ENCODE data around the gene PRICKLE2.

The PRICKLE2 gene

DNA sequence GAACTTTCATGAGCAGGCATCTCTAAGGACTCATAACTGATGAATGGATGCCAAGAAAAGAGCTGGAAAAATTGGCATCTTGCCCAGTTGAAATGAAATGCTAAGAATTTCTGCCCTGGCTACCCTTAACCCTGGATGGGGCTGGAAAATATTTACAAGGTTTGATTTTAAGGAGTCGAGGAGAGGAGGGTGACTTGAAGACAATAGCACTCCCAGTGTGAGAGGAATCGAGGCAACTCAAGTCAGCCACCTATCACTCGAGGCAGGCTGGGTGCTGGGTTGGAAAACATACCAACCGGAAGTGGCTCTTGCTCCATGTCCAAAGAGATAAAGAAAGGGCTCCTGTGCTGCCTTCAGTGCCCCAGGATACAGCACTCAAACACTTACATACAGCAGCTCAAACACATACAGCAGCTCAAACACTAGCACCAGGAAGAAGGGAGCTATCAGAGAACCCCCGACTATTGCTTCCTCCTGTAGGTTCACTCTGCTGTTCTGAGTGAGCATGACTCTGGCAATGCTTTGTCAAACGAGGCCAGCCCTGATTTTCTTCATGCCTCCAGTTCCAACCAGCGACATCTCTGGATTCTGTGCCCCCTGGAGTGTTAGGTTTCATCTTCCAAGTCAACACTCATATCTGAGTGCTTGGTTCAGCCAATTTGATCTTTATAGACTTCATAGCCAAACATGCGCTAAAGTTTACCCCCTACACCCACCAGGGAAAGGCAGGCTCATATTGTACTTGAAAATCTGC is 4.9 kb downstream of the PRICKLE2 start:
- no peak for TF ChIP-seq ZFX (IDR thresholded peaks at IDR 0.05; ENCODE audit: borderline replicate concordance)
- TF ChIP-seq, protein P1, sequence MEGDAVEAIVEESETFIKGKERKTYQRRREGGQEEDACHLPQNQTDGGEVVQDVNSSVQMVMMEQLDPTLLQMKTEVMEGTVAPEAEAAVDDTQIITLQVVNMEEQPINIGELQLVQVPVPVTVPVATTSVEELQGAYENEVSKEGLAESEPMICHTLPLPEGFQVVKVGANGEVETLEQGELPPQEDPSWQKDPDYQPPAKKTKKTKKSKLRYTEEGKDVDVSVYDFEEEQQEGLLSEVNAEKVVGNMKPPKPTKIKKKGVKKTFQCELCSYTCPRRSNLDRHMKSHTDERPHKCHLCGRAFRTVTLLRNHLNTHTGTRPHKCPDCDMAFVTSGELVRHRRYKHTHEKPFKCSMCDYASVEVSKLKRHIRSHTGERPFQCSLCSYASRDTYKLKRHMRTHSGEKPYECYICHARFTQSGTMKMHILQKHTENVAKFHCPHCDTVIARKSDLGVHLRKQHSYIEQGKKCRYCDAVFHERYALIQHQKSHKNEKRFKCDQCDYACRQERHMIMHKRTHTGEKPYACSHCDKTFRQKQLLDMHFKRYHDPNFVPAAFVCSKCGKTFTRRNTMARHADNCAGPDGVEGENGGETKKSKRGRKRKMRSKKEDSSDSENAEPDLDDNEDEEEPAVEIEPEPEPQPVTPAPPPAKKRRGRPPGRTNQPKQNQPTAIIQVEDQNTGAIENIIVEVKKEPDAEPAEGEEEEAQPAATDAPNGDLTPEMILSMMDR (IDR thresholded peaks at IDR 0.05): no peak
- no peak overlapping the region for H3K27ac ChIP-seq

DNA sequence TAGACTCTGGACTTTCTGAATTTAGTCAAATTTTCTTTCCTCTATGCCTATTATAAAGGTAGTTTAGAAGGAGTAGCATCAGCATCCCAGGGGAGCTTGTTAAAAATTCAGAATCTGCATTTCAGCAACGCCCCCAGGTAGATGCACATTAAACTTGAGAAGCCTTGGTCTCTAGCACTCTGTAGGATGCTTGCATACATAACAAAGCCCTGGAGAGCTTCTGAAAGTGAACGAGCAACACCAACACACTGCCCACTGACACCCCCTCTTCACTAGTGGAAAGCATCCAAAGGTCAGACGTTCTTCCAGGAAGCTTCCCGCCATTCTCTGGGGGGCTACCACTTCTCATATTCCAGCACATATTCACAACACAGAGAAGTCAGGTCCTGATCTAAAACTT is 6.5 kb downstream of the PRICKLE2 start:
- TF ChIP-seq ZFX (IDR thresholded peaks at IDR 0.05; ENCODE audit: borderline replicate concordance): no peak
- TF ChIP-seq, protein P1 (IDR thresholded peaks at IDR 0.05): no peak
- H3K27ac ChIP-seq: no peak overlapping the region

DNA sequence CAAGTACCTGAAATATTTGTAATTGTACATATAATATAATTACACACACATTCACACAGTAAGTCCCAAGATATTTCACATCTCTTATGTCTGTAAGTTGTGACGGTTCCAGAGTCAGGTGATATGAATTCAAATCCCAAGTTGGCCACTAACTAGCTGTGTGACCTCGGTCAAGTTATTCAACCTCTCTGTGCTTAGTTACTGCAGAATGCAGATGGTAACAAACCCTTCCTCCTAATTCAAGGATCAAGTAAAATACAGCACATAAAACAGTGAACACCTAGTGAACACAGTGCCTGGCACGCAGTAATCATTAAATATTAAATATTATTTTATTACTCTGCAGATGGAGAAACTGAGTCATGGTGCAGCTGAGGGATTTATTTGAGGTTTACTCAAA is 6.9 kb downstream of the PRICKLE2 start:
- no peak overlapping the region for H3K27ac ChIP-seq
- no peak for TF ChIP-seq ZFX (IDR thresholded peaks at IDR 0.05; ENCODE audit: borderline replicate concordance)
- TF ChIP-seq, protein P1 (IDR thresholded peaks at IDR 0.05): no peak

DNA sequence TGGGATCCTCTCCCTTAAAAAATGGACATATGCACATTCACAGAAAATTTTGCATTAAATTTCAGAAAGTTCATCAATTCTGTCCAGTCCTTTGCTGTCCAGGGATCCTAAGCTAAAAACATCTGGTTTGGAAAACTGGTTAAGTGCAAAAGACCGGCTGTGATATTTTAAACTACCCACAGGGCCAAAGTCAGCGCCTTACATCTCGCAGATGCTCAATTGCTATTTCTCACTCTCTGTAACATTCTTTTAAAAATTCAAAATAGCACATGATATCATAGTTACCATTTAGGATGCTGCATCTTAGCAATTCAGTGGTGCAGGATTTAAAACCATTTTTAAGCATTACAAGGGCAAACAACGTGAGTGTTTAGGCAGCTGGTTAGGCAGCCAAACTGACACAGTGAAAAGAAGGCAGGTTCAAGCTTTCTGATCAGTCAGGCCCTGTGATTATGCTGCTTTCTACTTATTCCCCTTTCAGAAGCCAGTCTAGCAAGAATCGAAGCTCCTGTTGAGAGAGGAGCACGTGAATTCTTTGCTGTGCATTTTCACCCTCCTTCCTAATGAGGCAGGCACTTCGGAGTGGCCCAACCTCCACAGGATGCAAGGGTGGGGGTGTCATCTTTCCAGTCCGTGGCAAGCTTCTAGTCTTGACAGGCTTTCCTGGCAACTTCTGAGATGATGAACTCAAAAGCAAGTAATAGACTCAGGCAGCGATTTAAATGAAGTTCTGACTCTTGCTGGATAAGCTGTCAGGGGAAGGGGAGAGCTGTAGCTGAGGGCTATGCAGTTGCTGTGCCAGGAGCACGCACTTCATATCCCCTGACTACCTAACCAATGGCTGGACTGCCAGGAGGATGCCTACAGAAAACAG is 8.8 kb downstream of the PRICKLE2 start:
- no peak overlapping the region for H3K27ac ChIP-seq
- TF ChIP-seq ZFX (IDR thresholded peaks at IDR 0.05; ENCODE audit: borderline replicate concordance): no peak
- TF ChIP-seq, protein P1 (IDR thresholded peaks at IDR 0.05): no peak

DNA sequence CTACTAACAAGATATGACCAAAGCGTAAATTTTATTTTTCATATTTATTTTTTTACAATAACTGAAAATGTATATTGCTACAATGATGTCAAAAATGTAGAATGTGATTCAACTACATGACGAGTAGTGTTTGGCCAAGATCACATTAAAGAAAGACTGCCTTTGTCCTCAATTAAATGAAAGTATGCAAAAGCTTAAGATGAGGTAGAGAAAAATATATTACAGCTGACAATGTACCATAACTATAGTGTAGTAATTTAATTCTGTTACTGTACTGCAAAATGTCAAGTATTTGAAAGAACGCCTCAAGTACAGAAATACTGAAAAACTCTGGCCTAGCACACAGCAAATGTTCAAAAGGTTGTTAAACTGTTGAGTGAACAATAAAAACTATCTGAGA is 9.7 kb downstream of the PRICKLE2 start:
- no peak overlapping the region for H3K27ac ChIP-seq
- TF ChIP-seq, protein P1 (IDR thresholded peaks at IDR 0.05): no peak
- TF ChIP-seq ZFX (IDR thresholded peaks at IDR 0.05; ENCODE audit: borderline replicate concordance): no peak

DNA sequence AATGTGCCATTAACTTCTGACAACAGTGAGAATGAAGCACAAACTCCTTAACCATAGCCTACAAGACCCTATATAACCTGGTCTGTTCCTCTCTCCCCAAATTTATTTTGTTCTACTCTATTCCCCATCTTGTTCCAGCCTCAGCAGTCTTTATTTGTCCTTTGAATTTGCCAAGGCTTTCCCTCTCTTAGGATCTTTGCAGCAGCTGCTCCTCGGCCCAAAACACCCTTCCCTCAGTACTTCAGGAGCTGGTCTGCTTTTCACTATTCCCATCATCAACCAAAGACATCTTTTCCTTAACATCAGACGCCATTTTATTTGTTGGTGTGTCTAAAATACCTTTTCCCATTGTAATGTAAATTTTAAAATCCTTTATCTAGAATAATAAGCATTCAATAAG is 10.2 kb downstream of the PRICKLE2 start:
- no peak overlapping the region for H3K27ac ChIP-seq
- TF ChIP-seq ZFX (IDR thresholded peaks at IDR 0.05; ENCODE audit: borderline replicate concordance): no peak
- TF ChIP-seq, protein P1 (IDR thresholded peaks at IDR 0.05): no peak
